Endodermal cell (in vitro differentiated cells): Measurements from ENCODE around the gene TNS2. TPM values are rescaled to one million over a fixed set of nuclear protein-coding genes. Genes with fewer than 3 reads are reported as not detected.

ENCODE experiments used
- DNase-seq: peaks from one replicate; pipeline ENCODE4 v3.0.0-alpha.2; 2017
- H3K27ac ChIP-seq: 2 replicates; pipeline ENCODE4 v1.5.1; 2013; ENCODE audit warnings: mild to moderate bottlenecking, low read depth, low read length, moderate library complexity
- H3K27me3 ChIP-seq: 2 replicates; pipeline ENCODE4 v1.6.1; 2013; ENCODE audit warnings: mild to moderate bottlenecking, low read length, moderate library complexity; ENCODE audit not compliant: insufficient read depth, control insufficient read depth, poor library complexity, severe bottlenecking
- H3K36me3 ChIP-seq: 2 replicates; pipeline ENCODE4 v1.7.0; 2013; ENCODE audit warnings: mild to moderate bottlenecking, low read length, moderate library complexity; ENCODE audit not compliant: control insufficient read depth, insufficient read depth
- H3K4me1 ChIP-seq: one replicate; pipeline ENCODE4 v1.7.0; 2013; ENCODE audit warnings: low read length; ENCODE audit not compliant: control insufficient read depth, insufficient read depth
- H3K4me3 ChIP-seq: 2 replicates; pipeline ENCODE4 v1.5.1; 2013; ENCODE audit warnings: mild to moderate bottlenecking, low read length, moderate library complexity
- H3K9ac ChIP-seq: 2 replicates; pipeline ENCODE4 v1.6.1; 2013; ENCODE audit warnings: mild to moderate bottlenecking, low read length, moderate library complexity; ENCODE audit not compliant: poor library complexity, severe bottlenecking; ENCODE audit errors: extremely low read depth
- H3K9me3 ChIP-seq: 2 replicates; pipeline ENCODE4 v1.6.1; 2013; ENCODE audit warnings: mild to moderate bottlenecking, low read length, moderate library complexity; ENCODE audit not compliant: control insufficient read depth
- H3K27ac Mint-ChIP-seq: 2 replicates; pipeline ENCODE4 v1.8.0; 2020; ENCODE audit warnings: mixed read lengths
- H3K27me3 Mint-ChIP-seq: 2 replicates; pipeline ENCODE4 v1.8.0; 2021; ENCODE audit warnings: mild to moderate bottlenecking, mixed read lengths; ENCODE audit not compliant: insufficient read depth
- H3K36me3 Mint-ChIP-seq: 2 replicates; pipeline ENCODE4 v1.8.0; 2020; ENCODE audit warnings: low read depth, mixed read lengths
- H3K4me1 Mint-ChIP-seq: 2 replicates; pipeline ENCODE4 v1.8.0; 2020; ENCODE audit warnings: mixed read lengths
- H3K4me3 Mint-ChIP-seq: 2 replicates; pipeline ENCODE4 v1.8.0; 2020; ENCODE audit warnings: mild to moderate bottlenecking, moderate library complexity, mixed read lengths
- H3K9me3 Mint-ChIP-seq: 2 replicates; pipeline ENCODE4 v1.8.0; 2020; ENCODE audit warnings: mild to moderate bottlenecking, mixed read lengths
- CTCF ChIP-seq: fragments of 200-600 bp; sonication (generic); conservative IDR thresholded peaks from 2 replicates; pipeline ENCODE4 v1.5.0; 2021; ENCODE audit warnings: antibody characterized with exemption, mild to moderate bottlenecking
- WGBS, 2 experiments: methylation state at CpG; one replicate each; pipeline versions ENCODE4 v1.1.5 to v1.1.7; 2013; ENCODE audit warnings: missing lambda C conversion rate in 2 of 2, mixed read lengths in 1 of 2; ENCODE audit not compliant: insufficient coverage in 1 of 2, insufficient read length in 1 of 2; 5-methylcytosine and 5-hydroxymethylcytosine counted together
- total RNA-seq, 2 donors: library from RNA; stranded (reverse); fragmentation: NEBNext Ultra II Directional in 1 of 2; extraction: Animal tissue kit (Norgen Biotek cat#: 25700) in 1 of 2; gene quantifications; 2 replicates in 1 of 2; 3 replicates in 1 of 2; pipeline ENCODE4 v1.2.1, GENCODE V29; 2021

The TNS2 gene
- total RNA-seq, 2 donors from 2014 or later: 10.2 to 12.6 TPM

GRCh38 chr12:53065470-53065869 is 15.6 kb downstream of the TNS2 start:
- H3K9me3 ChIP-seq: no peaks in the 10 kb centered on the region
- peaks cover 5% of the 10 kb centered on the region for H3K27me3 Mint-ChIP-seq
- no peak overlapping the region for H3K4me3 Mint-ChIP-seq
- no peak for DNase-seq
- H3K36me3 ChIP-seq: peaks cover 12% of the 10 kb centered on the region
- H3K27ac Mint-ChIP-seq: no peak overlapping the region
- 90% methylated on average over 7 of the region's 7 CpGs; no CpG with 5 or more reads in 1 of the 2 experiments for whole genome bisulfite sequencing, 2 experiments
- H3K27me3 ChIP-seq: no peaks in the 10 kb centered on the region
- peaks cover 22% of the 10 kb centered on the region for H3K36me3 Mint-ChIP-seq
- H3K4me1 Mint-ChIP-seq: peaks cover 18% of the 10 kb centered on the region
- TF ChIP-seq CTCF: no peak
- no peak overlapping the region for H3K4me3 ChIP-seq
- H3K27ac ChIP-seq: no peak overlapping the region
- H3K4me1 ChIP-seq: no peaks in the 10 kb centered on the region
- H3K9ac ChIP-seq: no peak overlapping the region
- H3K9me3 Mint-ChIP-seq: no peaks in the 10 kb centered on the region

GRCh38 chr12:53065975-53066931 is 16.4 kb downstream of the TNS2 start:
- WGBS, 2 experiments: 54 to 63% methylated on average over 18 to 24 of the region's 24 CpGs
- TF ChIP-seq CTCF: peak; percentile 95
- peaks cover 3% of the 10 kb centered on the region for H3K4me1 ChIP-seq
- no peak overlapping the region for H3K27ac ChIP-seq
- DNase-seq: peak; percentile 95
- Mint-ChIP-seq H3K4me3 (no peak overlapping the region), H3K36me3 (peaks cover 24% of the 10 kb centered on the region), H3K4me1 (peaks cover 25% of the 10 kb centered on the region), H3K9me3 (no peaks in the 10 kb centered on the region), H3K27me3 (peaks cover 5% of the 10 kb centered on the region), H3K27ac (no peak overlapping the region)
- no peak overlapping the region for H3K9ac ChIP-seq
- peaks cover 13% of the 10 kb centered on the region for H3K36me3 ChIP-seq
- no peaks in the 10 kb centered on the region for H3K27me3 ChIP-seq
- no peaks in the 10 kb centered on the region for H3K9me3 ChIP-seq
- H3K4me3 ChIP-seq: no peak overlapping the region

GRCh38 chr12:53067074-53067992 is 17.5 kb downstream of the TNS2 start:
- peaks cover 13% of the 10 kb centered on the region for H3K36me3 ChIP-seq
- no peak overlapping the region for H3K4me3 ChIP-seq
- WGBS, 2 experiments: 73 to 92% methylated on average over 5 to 6 of the region's 7 CpGs
- TF ChIP-seq CTCF: no peak
- peak; percentile 42 for DNase-seq
- peaks cover 27% of the 10 kb centered on the region for H3K36me3 Mint-ChIP-seq
- H3K9ac ChIP-seq: no peak overlapping the region
- peaks cover 28% of the 10 kb centered on the region for H3K4me1 Mint-ChIP-seq
- no peak overlapping the region for H3K27ac Mint-ChIP-seq
- H3K9me3 ChIP-seq: no peaks in the 10 kb centered on the region
- no peak overlapping the region for H3K27ac ChIP-seq
- no peaks in the 10 kb centered on the region for H3K27me3 ChIP-seq
- no peaks in the 10 kb centered on the region for H3K9me3 Mint-ChIP-seq
- H3K4me1 ChIP-seq: peaks cover 7% of the 10 kb centered on the region
- peaks cover 3% of the 10 kb centered on the region for H3K27me3 Mint-ChIP-seq
- no peak overlapping the region for H3K4me3 Mint-ChIP-seq
